A549 (cell line): ENCODE measurements around the gene PHLPP2.

Source experiments
- CEBPB ChIP-seq, 2 experiments: fragments of >200 bp in 1 of 2; sonication (Bioruptor Twin) in 1 of 2; formaldehyde crosslinking in 1 of 2; IDR thresholded peaks; 2 replicates each; pipeline ENCODE4 v1.6.1; 2012 to 2016
- RARB ChIP-seq: fragments of 250-450 bp; sonication (Bioruptor Pico); IDR thresholded peaks from 2 replicates; pipeline ENCODE4 v1.8.0; 2021; ENCODE audit warnings: mild to moderate bottlenecking, moderate library complexity
- TF ChIP-seq, protein P1 (sequence below): fragments of >200 bp; sonication (Bioruptor Twin); formaldehyde crosslinking; IDR thresholded peaks from 3 replicates; pipeline ENCODE4 v1.5.1; 2016

DNA sequence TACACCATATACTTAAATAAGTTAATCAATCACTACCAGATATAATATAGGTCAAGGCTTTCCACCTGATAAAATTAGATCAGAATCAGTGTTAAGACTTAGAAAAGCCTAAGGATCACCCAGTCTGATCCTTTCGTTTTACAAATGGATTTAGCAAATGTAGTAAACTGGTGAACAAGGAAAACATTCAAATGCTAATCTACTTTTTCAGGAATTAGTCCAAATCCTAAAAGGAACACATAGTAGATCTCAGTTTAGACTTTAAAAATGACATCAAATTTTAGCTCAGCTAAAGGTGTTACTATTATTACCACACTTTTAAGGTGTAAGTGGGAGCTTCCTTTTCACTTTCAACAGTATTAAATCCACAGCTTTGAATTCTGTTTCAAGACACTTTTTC, 12.0 kb downstream of the PHLPP2 start:
- TF ChIP-seq RARB = no peak
- TF ChIP-seq, protein P1, sequence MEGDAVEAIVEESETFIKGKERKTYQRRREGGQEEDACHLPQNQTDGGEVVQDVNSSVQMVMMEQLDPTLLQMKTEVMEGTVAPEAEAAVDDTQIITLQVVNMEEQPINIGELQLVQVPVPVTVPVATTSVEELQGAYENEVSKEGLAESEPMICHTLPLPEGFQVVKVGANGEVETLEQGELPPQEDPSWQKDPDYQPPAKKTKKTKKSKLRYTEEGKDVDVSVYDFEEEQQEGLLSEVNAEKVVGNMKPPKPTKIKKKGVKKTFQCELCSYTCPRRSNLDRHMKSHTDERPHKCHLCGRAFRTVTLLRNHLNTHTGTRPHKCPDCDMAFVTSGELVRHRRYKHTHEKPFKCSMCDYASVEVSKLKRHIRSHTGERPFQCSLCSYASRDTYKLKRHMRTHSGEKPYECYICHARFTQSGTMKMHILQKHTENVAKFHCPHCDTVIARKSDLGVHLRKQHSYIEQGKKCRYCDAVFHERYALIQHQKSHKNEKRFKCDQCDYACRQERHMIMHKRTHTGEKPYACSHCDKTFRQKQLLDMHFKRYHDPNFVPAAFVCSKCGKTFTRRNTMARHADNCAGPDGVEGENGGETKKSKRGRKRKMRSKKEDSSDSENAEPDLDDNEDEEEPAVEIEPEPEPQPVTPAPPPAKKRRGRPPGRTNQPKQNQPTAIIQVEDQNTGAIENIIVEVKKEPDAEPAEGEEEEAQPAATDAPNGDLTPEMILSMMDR = no peak
- no peak for TF ChIP-seq CEBPB (IDR thresholded peaks at IDR 0.05)
